ENCODE data around the gene HRH2.

HRH2 gene

GRCh38 chr5:175677571-175677970, 19.7 kb downstream of the HRH2 start:
- no peak for DNase-seq (ENCODE audit: low read depth, low spot score)

GRCh38 chr5:175678074-175678473, 20.2 kb downstream of the HRH2 start:
- DNase-seq (ENCODE audit: low read depth, low spot score) = no peak

GRCh38 chr5:175679411-175679810, 21.5 kb downstream of the HRH2 start:
- DNase-seq (ENCODE audit: low read depth, low spot score) = no peak

GRCh38 chr5:175680020-175680419, 22.1 kb downstream of the HRH2 start:
- DNase-seq (ENCODE audit: low read depth, low spot score) = no peak

GRCh38 chr5:175680463-175680862, 22.6 kb downstream of the HRH2 start:
- no peak for DNase-seq (ENCODE audit: low read depth, low spot score)

DNA sequence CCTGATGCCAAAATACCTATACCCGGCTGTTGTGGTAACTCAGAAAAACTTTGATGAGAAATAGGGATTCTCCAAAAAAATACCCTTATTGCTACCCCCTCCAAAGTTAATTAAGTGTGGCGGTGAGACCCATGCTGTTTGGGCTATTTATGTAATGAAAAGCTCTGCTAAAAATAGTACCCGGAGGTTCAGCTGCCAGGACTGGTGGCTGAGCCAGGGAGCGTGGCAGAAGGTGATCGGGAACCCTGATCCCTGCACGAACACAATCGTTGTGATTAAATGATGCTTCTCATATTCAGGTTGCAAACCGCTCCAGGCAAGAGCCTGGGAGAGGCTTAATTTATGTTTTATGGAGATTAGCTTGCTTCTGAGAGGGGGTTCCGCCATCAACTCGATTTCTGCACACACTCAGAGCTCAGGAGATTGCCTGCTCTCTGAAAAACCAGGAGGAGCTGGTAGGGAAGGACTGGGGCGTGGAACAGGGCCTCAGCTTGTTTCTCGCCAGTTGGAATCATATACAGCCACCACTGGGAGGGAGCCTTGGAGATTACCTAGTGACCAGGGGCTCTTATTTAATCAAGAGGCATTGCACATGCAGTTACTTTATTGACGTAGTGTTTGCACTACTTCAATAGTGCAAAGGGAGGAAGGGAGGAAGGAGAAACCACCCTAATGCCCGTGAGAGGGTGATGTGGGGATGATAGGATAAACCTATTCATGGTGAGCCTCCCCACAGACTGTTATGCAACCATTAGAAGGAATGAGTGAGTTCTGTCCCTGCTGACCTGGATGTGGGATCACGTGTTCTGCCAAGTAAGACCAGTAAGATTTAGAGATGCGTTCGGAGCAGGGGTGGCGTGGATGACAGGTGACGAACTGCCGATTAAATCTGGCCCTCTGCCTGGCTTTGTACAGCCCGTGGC, 23.4 kb downstream of the HRH2 start:
- DNase-seq (ENCODE audit: low read depth, low spot score) = no peak

GRCh38 chr5:175681968-175682340, 24.1 kb downstream of the HRH2 start:
- no peak for DNase-seq (ENCODE audit: low read depth, low spot score)

DNA sequence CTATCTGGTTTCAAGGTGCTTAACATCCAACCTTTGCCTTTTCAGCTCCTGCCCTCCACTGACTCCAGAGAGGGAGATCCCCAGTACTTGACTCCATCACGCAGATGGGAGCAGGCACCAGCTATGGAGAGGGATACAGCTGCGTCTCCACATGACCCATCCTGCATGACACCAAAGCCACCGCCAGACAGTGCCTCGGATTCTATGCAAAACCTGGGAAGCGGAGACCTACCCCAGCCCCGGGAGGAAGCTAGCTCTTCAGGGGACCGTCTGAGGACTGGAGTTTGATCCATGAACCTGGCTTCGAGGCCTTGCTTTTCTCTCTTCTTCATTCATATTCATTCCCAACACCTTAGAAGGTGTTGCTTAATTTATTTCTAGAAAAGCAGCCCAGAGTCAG, 24.8 kb downstream of the HRH2 start:
- no peak for DNase-seq (ENCODE audit: low read depth, low spot score)

DNA sequence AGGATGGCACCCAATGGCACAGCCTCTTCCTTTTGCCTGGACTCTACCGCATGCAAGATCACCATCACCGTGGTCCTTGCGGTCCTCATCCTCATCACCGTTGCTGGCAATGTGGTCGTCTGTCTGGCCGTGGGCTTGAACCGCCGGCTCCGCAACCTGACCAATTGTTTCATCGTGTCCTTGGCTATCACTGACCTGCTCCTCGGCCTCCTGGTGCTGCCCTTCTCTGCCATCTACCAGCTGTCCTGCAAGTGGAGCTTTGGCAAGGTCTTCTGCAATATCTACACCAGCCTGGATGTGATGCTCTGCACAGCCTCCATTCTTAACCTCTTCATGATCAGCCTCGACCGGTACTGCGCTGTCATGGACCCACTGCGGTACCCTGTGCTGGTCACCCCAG, 25.4 kb downstream of the HRH2 start:
- DNase-seq (ENCODE audit: low read depth, low spot score) = no peak

DNA sequence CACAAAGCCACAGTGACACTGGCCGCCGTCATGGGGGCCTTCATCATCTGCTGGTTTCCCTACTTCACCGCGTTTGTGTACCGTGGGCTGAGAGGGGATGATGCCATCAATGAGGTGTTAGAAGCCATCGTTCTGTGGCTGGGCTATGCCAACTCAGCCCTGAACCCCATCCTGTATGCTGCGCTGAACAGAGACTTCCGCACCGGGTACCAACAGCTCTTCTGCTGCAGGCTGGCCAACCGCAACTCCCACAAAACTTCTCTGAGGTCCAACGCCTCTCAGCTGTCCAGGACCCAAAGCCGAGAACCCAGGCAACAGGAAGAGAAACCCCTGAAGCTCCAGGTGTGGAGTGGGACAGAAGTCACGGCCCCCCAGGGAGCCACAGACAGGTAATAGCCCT, 26.1 kb downstream of the HRH2 start:
- no peak for DNase-seq (ENCODE audit: low read depth, low spot score)

GRCh38 chr5:175684931-175685330, 27.1 kb downstream of the HRH2 start:
- no peak for DNase-seq (ENCODE audit: low read depth, low spot score)

GRCh38 chr5:175685701-175686350, 28.0 kb downstream of the HRH2 start:
- DNase-seq (ENCODE audit: low read depth, low spot score) = no peak

GRCh38 chr5:175686396-175686795, 28.5 kb downstream of the HRH2 start:
- no peak for DNase-seq (ENCODE audit: low read depth, low spot score)

- no peak for DNase-seq (ENCODE audit: low read depth, low spot score)
Measured at GRCh38 chr5:175686826-175687225, 29.0 kb downstream of the HRH2 start.

DNA sequence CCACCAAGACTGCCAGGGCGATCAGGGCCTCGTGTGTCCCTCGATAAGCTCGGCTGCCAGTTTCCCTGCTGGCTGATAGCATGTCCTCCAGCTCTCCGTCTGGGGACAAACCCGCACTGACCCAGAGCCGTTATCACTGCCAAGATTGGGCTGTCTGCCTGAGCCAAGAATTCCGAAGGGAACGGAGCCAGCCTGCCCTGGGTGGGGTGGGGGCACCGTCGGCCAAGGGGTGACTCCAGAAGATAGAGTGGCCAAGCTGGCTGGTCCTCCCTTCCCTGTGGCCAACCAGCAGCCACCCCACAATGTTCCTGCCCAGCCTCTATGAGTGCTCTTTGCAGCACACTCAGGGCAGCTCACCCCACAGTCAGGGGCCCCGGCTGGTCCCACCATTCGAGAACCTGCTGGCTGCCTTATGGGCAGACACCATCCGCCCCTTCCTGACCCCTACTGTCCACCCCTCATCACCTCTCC, 29.4 kb downstream of the HRH2 start:
- DNase-seq (ENCODE audit: low read depth, low spot score) = no peak

DNA sequence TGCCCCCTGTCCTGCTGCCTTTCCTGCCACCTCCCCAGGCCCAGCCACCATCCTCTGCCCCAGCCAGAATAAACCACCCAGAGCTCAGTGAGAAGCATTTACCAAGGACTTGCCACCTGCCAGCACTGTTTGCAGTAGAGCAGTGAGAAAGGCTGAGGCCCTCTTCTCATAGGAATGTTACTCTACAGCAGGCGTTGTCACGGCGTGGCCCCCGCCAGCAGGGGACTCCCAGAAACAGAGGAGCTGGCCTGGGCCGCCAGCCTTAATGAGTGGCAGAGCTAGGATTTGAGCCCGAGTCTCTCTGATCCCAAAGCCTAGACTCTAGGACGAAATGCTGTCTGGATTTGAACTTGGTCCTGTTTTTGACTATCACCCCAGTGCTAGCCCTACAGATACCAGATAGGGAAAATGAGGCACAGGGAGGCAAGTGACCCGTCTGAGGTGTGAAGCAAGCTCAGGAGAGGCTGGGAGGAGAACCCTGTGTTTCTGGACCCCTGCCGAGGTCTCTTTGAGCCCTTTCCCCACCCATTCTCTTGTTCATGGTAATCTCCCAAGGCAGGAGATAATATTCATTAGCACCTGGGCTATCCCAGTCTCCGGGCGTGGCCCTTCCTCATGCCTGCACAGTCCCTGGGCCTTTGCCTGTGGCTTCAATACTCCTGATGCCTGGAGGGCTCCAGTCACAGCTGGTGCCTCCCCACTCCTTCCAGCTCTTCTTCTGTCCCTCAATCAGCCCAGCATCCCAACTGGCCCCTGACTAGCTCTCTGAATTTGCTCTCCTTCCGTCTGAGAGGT, 30.7 kb downstream of the HRH2 start:
- DNase-seq (ENCODE audit: low read depth, low spot score) = no peak

DNA sequence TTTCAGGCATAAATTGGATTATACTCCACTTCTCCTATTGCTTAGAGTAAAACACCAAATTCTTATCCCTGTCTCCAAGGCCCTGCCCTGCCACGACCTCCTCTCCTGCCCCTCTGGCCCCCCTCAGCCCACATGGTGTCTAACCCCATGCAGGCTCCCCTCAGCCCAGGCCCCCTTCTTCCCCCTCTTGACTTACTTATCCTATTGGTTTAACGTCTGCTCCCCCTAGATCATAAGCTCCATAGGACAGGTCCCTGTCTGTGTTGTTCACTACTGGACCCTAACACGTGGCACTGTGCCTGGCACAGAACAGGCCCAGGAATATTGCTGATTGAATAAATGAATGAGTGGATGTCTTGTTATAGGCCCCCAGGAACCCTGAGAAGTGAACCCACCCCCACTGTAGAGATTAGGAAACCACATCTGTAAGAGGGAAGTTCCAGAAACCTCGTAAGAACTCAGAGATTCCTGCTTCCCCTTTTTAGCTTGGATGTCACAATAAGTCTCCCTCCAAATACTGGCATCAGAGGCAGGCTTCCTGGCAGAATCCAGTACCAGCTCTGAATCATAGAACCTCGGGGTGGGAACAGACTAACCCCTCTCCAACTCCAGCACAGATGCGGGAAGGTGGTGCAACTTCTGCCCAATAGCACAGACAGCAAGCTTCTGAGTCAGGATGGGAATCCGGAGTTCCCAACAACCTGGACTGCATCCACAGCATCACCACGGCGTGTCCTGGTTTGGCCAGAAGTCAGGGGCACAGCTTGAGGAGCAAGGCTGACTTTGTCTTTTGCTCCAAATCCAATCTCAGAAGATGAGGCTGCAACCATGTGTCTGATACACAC, 31.5 kb downstream of the HRH2 start:
- DNase-seq (ENCODE audit: low read depth, low spot score) = no peak

DNA sequence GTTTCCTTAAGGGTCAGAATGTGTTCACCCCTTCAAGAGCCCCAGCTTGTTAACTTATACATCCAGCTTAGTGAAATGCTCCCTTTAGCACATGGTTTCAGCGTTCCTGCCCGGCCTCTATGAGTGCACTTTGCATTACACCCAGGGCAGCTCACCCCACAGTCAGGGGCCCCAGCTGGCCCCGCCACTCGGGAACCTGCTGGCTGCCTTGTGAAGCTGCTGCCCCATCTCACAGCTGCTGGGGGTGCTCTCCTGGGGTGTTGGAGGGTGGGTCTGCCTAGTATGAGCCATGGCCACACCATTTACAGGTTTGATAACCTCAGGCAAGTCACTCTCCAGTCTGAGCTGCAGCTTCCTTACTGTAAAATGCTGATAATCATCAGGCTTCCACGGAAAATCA, 32.2 kb downstream of the HRH2 start:
- no peak for DNase-seq (ENCODE audit: low read depth, low spot score)

GRCh38 chr5:175690586-175690985, 32.7 kb downstream of the HRH2 start:
- DNase-seq (ENCODE audit: low read depth, low spot score) = no peak

GRCh38 chr5:175691761-175692160, 33.9 kb downstream of the HRH2 start:
- DNase-seq (ENCODE audit: low read depth, low spot score) = no peak

DNA sequence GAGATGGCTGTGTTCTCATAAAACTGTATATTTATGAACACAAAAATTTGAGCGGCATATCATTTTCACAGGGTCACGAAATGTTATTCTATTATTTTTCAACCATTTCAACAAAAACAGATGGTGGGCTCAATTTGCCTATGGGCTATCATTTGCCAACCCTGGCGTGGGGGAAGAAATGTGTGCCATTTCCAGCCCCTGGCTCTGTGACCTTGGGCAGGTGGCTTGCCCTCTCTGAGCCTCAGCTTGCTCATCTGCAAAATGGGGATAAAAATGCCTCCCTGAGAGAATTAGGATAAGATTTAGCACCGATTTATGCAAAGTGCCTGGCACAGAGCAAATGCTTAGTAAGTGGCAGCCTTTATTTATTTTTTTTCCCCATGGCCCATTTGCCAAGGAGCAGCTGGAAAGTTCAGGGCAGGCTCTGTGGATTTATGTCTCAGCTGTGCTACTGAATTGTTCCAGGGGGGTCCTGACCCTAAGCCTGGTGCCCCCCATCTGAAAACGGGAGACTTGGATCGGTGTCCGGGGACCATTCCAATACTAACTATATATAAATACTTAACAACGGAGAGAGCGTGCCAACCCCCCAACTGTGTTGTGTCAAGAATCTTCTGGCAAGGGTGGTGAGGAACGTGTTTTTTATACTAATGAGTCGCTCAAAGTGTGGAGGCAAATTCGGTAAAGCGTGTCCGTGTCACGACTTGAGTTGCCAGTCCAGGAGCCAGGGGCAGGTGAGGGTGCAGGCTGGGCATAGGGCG, 34.5 kb downstream of the HRH2 start:
- no peak for DNase-seq (ENCODE audit: low read depth, low spot score)

All from activated CD4-positive, CD25-positive, alpha-beta regulatory T cell treated with anti-CD3 and anti-CD28 coated beads, Interleukin-2, amount 50 U/mL, for 16 hours (primary cell).